Transverse colon (tissue), 4 donors: ENCODE measurements around the gene ALG14. TPM values are rescaled to one million over a fixed set of nuclear protein-coding genes. Genes with fewer than 3 reads are reported as not detected.
A peak's percentile ranks its signal among the peaks of the same experiment; 100 is the strongest.

Experiments used
- DNase-seq: peaks from one replicate; pipeline ENCODE4 v3.0.0-alpha.2; 2019
- H3K27ac ChIP-seq, 4 donors: fragments of 200-600 bp; sonication (generic); 2 replicates each; pipeline ENCODE4 v1.5.1; 2016 to 2018; ENCODE audit warnings: inconsistent platforms in 4 of 4
- H3K27me3 ChIP-seq: fragments of 200-600 bp; sonication (generic); 2 replicates; pipeline ENCODE4 v1.5.1; 2017; ENCODE audit warnings: inconsistent platforms
- H3K36me3 ChIP-seq, 4 donors: fragments of 200-600 bp; sonication (generic); 2 replicates each; pipeline ENCODE4 v1.5.1; 2017 to 2019; ENCODE audit warnings: inconsistent platforms in 4 of 4
- H3K4me1 ChIP-seq, 4 donors: fragments of 200-600 bp; sonication (generic); 2 replicates each; pipeline ENCODE4 v1.5.1; 2017 to 2020; ENCODE audit warnings: inconsistent platforms in 4 of 4
- H3K4me3 ChIP-seq, 4 donors: fragments of 200-600 bp; sonication (generic); 1 replicate in 1 of 4; 2 replicates in 3 of 4; pipeline versions ENCODE4 v1.5.1 to v1.6.1; 2017 to 2019; ENCODE audit warnings: inconsistent platforms in 4 of 4
- H3K9me3 ChIP-seq, 2 donors: fragments of 200-600 bp; sonication (generic); 2 replicates each; pipeline ENCODE4 v1.5.1; 2017 to 2019; ENCODE audit warnings: inconsistent platforms in 2 of 2
- CTCF ChIP-seq, 5 experiments: fragments of 200-600 bp in 3 of 5; fragments of 450-650 bp in 2 of 5; sonication (generic) in 3 of 5; IDR thresholded peaks; 1 replicate in 2 of 5; 2 replicates in 3 of 5; pipeline ENCODE4 v1.5.1; 2016 to 2017; ENCODE audit warnings: antibody characterized with exemption in 5 of 5, inconsistent platforms in 3 of 5, mild to moderate bottlenecking in 2 of 5, moderate library complexity in 1 of 5
- EP300 ChIP-seq: sonication (generic); formaldehyde crosslinking; IDR thresholded peaks from one replicate; pipeline ENCODE4 v1.6.1; 2017; ENCODE audit warnings: antibody characterized with exemption, low read depth
- POLR2A ChIP-seq: fragments of 450-650 bp; IDR thresholded peaks from one replicate; pipeline ENCODE4 v1.6.1; 2016; ENCODE audit warnings: antibody characterized with exemption, mild to moderate bottlenecking, moderate library complexity
- POLR2AphosphoS5 ChIP-seq, 3 donors: sonication (generic); formaldehyde crosslinking; IDR thresholded peaks; one replicate each; pipeline ENCODE4 v1.6.1; 2016; ENCODE audit warnings: antibody characterized with exemption in 3 of 3
- WGBS, 2 donors: methylation state at CpG; one replicate each; pipeline ENCODE4 v1.1.5; 2018; ENCODE audit warnings: low coverage in 1 of 2; 5-methylcytosine and 5-hydroxymethylcytosine counted together
- in situ Hi-C, 4 donors: fragments of 200-750 bp; cut with MboI; loops; one replicate each; pipeline versions ENCODE4 v1.15.0 to v1.15.1; 2017; ENCODE audit warnings: low sequenced_read_pairs in 3 of 4, low pct_ligation_motif_present in 1 of 4, low pct_unique_long_range_greater_than_20kb in 1 of 4
- intact Hi-C: fragments of 100-400 bp; cut with DNase I; formaldehyde crosslinking; loops from one replicate; pipeline ENCODE4 v1.15.1; 2023; ENCODE audit warnings: low total_unique reads
- total RNA-seq, 4 donors: library from RNA; depleted of rRNA; stranded (reverse); fragments of >200 nt; gene quantifications; one replicate each; pipeline ENCODE4 v1.1.0, GENCODE V29; 2016

The ALG14 gene
- total RNA-seq, 4 donors from 2014 or later = 0.40 to 2.3 (median 2.2) TPM

DNA sequence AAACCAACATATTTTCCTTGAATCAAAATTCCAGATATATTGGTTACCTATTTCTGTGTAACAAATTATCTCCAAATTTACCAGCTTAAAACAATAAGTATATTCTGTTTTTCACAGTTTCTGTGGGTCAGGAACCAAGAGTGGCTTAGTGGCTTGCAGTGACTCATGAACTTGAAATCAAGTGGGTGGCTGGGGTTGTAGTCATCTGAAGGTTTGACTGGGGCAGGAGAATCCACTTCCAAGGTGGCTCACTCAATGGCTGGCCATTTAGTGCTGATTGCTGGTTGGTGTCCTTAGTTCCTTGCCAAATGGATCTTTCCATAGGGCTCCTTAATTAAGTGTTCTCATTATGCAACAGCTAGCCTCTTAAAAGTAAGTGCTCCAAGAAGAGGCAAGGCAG, 43.8 kb downstream of the ALG14 start:
- intact Hi-C loops = no loop called here

DNA sequence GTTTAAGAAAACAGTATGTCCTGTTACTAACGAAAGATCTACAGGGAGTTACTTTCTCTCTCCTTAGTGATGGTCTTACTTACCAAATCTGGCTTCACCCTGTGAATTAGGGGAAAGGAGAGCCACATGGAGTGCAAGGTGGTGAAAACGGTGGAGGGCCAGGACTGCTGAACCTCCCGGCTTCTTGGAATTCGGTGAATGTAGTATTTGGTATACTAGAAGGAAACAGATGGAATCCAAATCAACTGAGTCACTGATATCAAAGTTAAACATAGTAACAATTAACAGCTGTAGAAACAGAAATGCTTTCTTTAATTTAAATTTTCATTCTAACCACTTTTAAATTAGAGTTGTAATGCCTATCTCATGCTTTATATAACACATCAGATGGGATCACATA, 45.7 kb downstream of the ALG14 start:
- intact Hi-C loops (no loop called here), in situ Hi-C loops (loop anchor here in 3 of 4 donors (25.0 kb wide), 3 partner anchors 90 to 515 kb away; partner anchors contain the start of genes CNN3 (in 1 of the 3) and F3 (in 1 of the 3))
- Histone ChIP-seq H3K4me3 (no peak overlapping the region), H3K9me3 (peaks cover 0 to 3% of the 10 kb centered on the region in 2 donors), H3K36me3 (peaks cover 0 to 7% (median 0%) of the 10 kb centered on the region in 4 donors), H3K27ac (no peak overlapping the region), H3K27me3 (no peaks in the 10 kb centered on the region), H3K4me1 (peaks cover 0 to 9% (median 0%) of the 10 kb centered on the region in 4 donors)
- DNase-seq = no peak
- TF ChIP-seq CTCF (IDR thresholded peaks at IDR 0.05) (no peak), EP300 (no peak), POLR2AphosphoS5 (IDR thresholded peaks at IDR 0.05) (no peak), POLR2A (no peak)
- 88 to 96% methylated on average over 4 of the region's 4 CpGs for WGBS, 2 donors

More for the DNA sequence above, 43.8 kb downstream of the ALG14 start:
- peaks cover 0 to 3% of the 10 kb centered on the region in 2 donors for H3K9me3 ChIP-seq
- no peak overlapping the region for H3K27ac ChIP-seq
- in situ Hi-C loops = loop anchor here in 3 of 4 donors (25.0 kb wide), 3 partner anchors 92 to 517 kb away; partner anchors contain the start of genes CNN3 (in 1 of the 3) and F3 (in 1 of the 3)
- no peak for DNase-seq
- H3K4me3 ChIP-seq = no peak overlapping the region
- TF ChIP-seq POLR2AphosphoS5 (IDR thresholded peaks at IDR 0.05) (no peak), EP300 (no peak), CTCF (IDR thresholded peaks at IDR 0.05) (no peak), POLR2A (no peak)
- no peaks in the 10 kb centered on the region for H3K4me1 ChIP-seq
- no peaks in the 10 kb centered on the region for H3K27me3 ChIP-seq
- H3K36me3 ChIP-seq = peaks cover 0 to 7% (median 0%) of the 10 kb centered on the region in 4 donors

- in situ Hi-C loops (no loop called here), intact Hi-C loops (no loop called here)
- no peak for DNase-seq
- Histone ChIP-seq H3K27me3 (no peaks in the 10 kb centered on the region), H3K4me3 (no peak overlapping the region), H3K27ac (peak overlapping the region; percentile 63 to 73 (median 64)), H3K4me1 (peaks cover 0 to 29% (median 5%) of the 10 kb centered on the region in 4 donors), H3K36me3 (peaks cover 0 to 7% (median 0%) of the 10 kb centered on the region in 4 donors), H3K9me3 (no peaks in the 10 kb centered on the region)
- TF ChIP-seq EP300 = no peak
- TF ChIP-seq CTCF (IDR thresholded peaks at IDR 0.05) = no peak
- no peak for TF ChIP-seq POLR2AphosphoS5 (IDR thresholded peaks at IDR 0.05)
- no peak for TF ChIP-seq POLR2A
- WGBS, 2 donors = 66 to 78% methylated on average over 2 to 3 of the region's 3 CpGs
Measured at GRCh38 chr1:95023399-95024043, 49.2 kb downstream of the ALG14 start.

DNA sequence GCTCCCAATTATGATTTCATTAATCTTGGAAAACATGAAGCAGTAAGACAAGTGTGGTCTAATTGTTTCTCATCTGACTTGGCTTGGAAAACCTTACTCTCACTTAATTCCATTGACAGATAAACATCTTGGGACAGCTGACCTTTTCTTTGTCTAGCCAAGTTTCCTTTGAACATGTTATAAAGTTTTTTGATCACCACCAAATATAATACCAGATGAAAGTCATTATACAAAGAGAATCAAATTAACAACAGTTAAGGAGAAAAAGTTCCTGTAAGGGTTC, 50.2 kb downstream of the ALG14 start:
- TF ChIP-seq EP300 (no peak), CTCF (IDR thresholded peaks at IDR 0.05) (no peak), POLR2A (no peak), POLR2AphosphoS5 (IDR thresholded peaks at IDR 0.05) (no peak)
- in situ Hi-C loops (no loop called here), intact Hi-C loops (no loop called here)
- Histone ChIP-seq H3K27me3 (no peaks in the 10 kb centered on the region), H3K36me3 (peaks cover 0 to 7% (median 0%) of the 10 kb centered on the region in 4 donors), H3K9me3 (no peaks in the 10 kb centered on the region), H3K4me3 (no peak overlapping the region), H3K4me1 (peaks cover 0 to 36% (median 9%) of the 10 kb centered on the region in 4 donors), H3K27ac (peak overlapping the region; percentile 63 to 73 (median 64))
- no peak for DNase-seq
